Measurements from ENCODE around the gene LHX8. TPM values are rescaled to one million over a fixed set of nuclear protein-coding genes. Genes with fewer than 3 reads are reported as not detected.
A peak's percentile ranks its signal among the peaks of the same experiment; 100 is the strongest.
"Not testable (repeated sequence)": the region's sequence is repeated elsewhere in the genome, so short reads cannot be mapped to it uniquely, and the experiment has no call there.

LHX8 gene
- not detected in 2 replicates for total RNA-seq

DNA sequence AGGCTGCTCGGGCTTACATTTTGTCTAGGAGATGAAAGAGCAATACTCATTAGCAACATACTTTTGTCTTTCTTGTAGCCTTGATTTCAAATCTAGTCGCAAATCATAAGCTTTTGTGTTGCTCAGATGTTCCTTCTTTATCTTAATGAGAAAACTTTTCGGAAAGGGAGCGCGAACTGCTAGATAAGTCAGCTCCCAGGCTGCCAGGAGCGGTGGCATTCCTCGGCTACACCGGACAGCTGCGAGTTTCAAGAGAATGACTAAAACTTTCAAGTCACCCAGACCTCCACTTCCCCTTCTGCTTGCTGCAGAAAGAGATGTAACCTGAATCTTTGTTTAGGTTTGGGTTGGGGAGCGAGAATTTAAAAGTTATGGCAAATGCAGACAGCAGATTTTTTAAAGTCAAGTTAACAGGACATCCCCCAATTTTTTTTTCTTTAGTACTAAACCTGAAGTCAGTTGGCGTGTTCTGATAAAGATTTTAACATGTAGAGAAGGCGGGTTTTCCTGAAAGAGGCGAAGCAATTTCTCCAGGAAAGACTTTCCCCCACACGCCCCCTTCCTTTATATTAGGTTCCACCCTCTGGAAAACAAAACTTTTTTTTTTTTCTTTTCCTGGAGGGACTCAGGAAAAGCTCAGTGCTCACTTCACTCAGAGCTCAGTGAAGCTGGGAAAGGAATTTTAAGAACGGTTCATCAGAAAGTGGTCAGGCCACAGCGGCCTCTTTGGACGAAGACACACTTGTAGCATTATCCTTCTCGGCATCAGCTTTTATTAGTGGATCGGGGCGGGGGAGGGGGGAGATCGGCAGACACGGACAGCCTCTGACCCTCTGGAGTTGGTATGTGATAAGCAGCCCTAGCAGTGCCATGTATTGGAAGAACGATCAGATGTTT, at the start of gene LHX8:
Gene LHX8, plus strand, starts transcription at position 639 of the 897 bp plus-strand sequence. CDS start 2,227 bp downstream, outside the sequence.
- DNase-seq (ENCODE audit: low read depth): no peak

DNA sequence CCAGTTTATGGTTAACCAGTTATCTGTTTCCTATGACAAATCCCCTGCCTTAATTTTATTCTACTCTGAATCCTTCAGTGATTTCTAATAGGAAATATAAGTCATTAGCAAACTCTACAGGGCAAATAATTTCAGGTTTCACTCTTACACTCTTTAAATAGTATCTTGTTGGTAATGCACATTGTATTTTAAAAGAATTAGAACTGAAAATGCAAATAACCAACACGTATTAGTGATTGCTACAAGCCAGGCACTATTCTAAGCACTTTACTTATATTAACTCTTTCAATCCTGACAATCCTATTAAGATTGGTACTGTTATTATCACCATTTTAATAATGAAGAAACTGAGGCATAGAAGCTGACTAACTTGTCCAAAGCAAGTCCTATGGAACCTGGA, 48.3 kb upstream of the LHX8 start:
- no peak for DNase-seq (ENCODE audit: low read depth)

DNA sequence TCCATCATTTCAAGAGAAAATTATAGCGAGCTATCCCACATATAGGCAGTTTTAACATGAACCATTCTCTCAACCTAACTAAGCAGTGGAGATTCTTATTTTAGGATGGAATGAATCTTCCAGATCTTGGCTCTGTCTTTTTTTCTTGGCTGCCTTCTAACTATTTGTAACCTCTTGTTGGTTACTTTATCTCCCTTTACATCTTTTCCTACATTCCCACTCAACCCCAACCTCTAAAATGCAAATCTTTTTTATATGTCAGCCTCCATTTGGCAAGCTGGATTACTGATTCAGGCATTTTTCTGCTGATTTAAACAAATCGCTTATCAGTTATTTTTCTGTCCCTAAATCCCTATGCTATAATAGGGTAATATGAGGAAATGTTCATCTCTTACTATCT, 46.9 kb upstream of the LHX8 start:
- no peak for DNase-seq (ENCODE audit: low read depth)

- DNase-seq (ENCODE audit: low read depth): no peak
Measured at GRCh38 chr1:75092141-75092540, 42.0 kb upstream of the LHX8 start.

DNA sequence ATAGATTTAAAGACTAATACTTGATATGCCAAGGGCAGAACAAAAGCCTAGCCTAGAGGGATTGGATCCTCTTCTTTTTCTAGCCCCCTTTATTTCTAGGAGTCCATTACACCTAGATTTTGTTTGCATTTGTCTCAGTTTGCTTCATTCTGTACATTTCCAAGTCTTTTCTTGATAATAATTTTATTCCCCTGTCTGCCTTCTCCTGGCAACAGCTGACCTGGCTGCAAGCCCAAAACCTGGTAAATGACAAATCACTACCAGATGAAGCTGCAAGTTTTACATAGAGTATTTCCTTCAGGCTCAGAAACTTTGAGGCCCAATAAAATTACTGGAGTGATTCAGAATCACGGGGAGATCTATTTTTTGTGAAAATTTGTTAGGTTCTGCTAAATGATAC, 36.5 kb upstream of the LHX8 start:
- peak; percentile 9 for DNase-seq (ENCODE audit: low read depth)

DNA sequence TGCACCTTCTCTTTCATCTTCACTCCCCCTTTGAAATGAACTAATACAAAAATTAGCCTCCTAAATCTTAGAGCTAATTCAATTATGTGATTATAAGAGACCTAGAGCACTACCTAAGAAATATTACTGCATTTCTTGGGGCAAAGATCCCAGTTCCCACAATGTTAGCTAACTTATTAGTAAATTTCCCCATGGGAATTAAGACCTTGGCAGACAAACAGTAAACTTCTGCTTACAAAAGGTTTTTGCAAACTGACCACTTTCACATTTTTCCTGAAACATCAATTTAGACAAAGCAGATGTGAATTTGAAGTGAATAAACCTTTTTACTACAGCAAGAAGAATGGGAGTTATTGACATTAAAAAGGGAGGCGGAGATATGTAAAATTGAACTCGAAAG, 34.6 kb upstream of the LHX8 start:
- DNase-seq (ENCODE audit: low read depth): no peak

GRCh38 chr1:75100481-75101092, 33.6 kb upstream of the LHX8 start:
- DNase-seq (ENCODE audit: low read depth): no peak

DNA sequence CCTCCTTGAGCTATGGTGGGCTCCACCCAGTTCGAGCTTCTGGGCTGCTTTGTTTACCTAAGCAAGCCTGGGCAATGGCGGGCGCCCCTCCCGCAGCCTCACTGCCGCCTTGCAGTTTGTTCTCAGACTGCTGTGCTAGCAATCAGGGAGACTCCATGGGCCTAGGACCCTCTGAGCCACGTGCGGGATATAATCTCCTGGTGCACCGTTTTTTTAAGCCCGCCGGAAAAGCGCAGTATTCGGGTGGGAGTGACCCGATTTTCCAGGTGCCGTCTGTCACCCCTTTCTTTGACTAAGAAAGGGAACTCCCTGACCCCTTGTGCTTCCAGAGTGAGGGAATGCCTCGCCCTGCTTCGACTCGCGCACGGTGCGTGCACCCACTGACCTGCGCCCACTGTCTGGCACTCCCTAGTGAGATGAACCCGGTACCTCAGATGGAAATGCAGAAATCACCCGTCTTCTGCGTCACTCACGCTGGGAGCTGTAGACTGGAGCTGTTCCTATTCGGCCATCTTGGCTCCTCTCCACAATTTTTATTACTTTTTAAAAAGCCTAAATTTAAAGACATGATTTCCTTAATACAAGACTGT, 21.7 kb upstream of the LHX8 start:
- DNase-seq (ENCODE audit: low read depth): not testable (repeated sequence)

- DNase-seq (ENCODE audit: low read depth): no peak
Measured at GRCh38 chr1:75115654-75116053, 18.5 kb upstream of the LHX8 start.

DNA sequence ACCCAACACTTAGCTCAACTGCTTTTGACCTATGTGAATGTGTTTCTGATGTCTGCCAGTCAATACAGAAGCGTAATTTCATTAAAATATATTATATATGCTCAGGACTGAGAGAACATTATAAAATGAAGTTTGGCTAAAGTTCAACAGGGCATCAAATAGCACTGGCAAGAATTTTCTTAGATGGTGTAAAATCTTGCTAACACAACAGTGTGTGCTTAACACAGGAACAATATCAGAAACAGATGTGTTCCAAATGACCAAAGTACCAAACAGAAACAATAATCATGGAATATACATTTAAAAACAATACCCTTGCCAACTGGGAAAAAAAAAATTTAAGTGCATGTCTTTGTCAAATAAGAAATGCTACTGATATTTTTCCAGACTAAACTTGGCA, 10.4 kb upstream of the LHX8 start:
- no peak for DNase-seq (ENCODE audit: low read depth)

DNA sequence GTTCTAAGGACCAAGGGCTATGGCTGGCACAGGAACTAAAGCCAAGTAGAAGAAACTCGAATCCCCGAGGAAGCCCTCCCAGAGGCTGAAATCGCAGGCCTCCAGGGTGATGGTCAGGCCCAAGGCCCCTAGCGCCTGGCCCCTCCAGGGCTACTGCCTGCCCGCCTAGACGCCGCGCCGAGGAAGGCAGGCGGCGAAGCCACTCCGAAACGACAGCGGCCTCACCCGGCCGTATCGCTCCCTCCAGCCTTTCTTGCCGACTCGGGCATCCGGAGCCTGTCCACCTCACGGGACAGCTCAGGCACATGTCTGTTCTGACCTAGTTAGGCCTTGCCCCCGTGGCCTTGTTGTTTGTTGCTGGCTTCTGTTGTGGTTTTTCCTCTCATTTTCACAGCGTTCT, 9.7 kb upstream of the LHX8 start:
- no peak for DNase-seq (ENCODE audit: low read depth)

DNA sequence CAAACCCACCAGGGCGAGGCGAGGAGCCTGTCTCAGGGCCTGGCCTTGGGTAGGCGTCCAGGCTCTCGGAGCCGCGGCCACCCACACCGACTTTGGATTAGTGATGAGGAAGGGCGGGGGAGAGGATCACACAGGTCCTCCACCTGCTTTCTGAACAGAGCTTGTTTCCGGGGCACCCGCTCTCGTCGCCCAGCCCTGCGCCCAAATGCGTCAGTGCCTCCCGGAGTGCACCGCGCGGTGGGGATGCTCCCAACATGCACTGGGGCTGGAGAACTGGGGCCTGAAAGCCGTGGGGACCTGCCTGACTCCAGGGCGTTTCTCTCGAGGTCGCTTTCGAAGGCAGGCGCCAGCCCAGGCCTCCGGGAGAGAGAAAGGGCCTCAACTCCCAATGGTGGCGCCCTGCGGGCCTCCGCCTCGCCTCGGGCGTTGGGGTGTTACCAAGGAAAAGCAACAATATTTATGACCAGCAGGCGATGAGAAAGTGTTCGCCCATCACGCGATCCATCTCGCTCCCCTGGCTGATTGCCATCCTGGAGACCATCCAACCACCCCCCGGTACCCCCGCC, 8.9 kb upstream of the LHX8 start:
- no peak for DNase-seq (ENCODE audit: low read depth)

- DNase-seq (ENCODE audit: low read depth): no peak
Measured at GRCh38 chr1:75126611-75127101, 7.5 kb upstream of the LHX8 start.

DNA sequence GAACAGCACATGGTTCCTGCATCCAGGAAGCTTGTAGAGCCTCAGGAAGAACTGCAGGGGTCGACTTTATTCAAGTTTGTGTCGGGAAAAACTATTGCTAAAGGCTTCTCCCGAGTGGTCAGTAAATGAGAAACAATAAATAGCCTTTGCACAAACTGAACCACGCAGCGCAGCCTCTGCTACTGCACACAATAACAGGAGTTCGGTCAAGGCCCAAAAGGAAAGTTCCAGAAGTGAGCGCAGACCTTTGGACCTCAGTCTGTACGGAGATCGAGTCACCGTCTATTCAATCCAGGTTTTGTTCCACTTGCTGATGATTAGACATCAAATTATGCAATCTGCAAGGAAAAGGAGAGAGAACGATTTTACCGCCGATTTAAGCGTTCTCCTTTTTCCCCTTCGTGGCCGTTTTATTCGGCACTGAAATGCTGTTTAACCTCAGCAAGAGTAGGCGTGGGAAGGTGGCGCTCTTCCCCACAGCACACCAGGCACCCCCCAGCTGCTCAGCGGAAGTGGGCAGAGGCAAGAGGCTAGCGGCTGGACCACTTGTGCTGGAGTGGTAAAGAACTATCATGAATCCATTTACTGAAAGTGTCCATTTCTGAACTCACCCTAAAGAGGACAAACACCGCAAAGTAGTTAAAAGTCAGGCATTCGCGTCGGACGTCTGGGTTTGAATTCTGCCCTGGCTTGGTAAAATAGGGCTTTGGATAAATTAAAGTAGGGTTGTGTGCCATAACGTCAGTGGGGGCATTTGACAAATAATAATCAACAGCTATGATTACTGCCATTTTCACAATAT, 6.1 kb upstream of the LHX8 start:
- DNase-seq (ENCODE audit: low read depth): no peak

- DNase-seq (ENCODE audit: low read depth): no peak
Measured at GRCh38 chr1:75129660-75129982, 4.6 kb upstream of the LHX8 start.

GRCh38 chr1:75129983-75130789, 4.0 kb upstream of the LHX8 start:
- no peak for DNase-seq (ENCODE audit: low read depth)

- DNase-seq (ENCODE audit: low read depth): no peak
Measured at GRCh38 chr1:75130865-75131564, 3.2 kb upstream of the LHX8 start.

GRCh38 chr1:75131565-75132241, 2.5 kb upstream of the LHX8 start:
- no peak for DNase-seq (ENCODE audit: low read depth)

DNA sequence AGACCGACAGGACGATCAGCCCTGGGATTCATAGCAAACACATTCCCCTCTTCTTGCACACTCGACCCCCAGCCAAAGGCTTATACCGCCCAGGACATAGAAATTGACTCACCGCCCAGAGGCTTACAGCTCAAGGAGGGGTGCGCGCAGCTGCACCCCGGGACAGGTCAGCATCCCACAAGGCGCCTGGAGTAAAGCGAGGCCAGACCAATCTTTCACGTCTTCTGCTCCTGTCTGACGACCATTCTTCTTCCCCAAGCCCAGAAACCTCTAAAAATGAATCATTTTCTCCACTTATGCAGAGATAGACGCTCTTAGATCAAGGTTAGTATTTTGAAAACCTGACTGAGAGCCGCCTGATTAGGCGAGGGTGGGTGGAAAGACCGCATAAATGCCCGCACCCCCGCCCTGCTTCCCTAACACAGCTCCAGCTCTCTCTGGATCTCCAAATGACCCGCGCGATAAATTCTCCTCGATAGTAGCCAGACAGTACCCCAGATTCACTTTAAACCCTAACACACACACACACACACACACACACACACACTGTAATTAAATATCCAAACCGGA, 1.9 kb upstream of the LHX8 start:
- no peak for DNase-seq (ENCODE audit: low read depth)

All from renal cortical epithelial cell (primary cell).